Endothelial cell (in vitro differentiated cells): ENCODE data around the gene LMX1A. TPM values are rescaled to one million over a fixed set of nuclear protein-coding genes. Genes with fewer than 3 reads are reported as not detected.

Experiments
- DNase-seq: peaks from one replicate; pipeline ENCODE4 v3.0.0; 2021; ENCODE audit warnings: low spot score
- H3K27ac Mint-ChIP-seq: one replicate; pipeline ENCODE4 v1.8.0; 2021; ENCODE audit warnings: mixed read lengths, inconsistent platforms; ENCODE audit not compliant: unreplicated experiment
- H3K27me3 Mint-ChIP-seq: one replicate; pipeline ENCODE4 v1.8.0; 2021; ENCODE audit warnings: mild to moderate bottlenecking, moderate library complexity, mixed read lengths, inconsistent platforms; ENCODE audit not compliant: unreplicated experiment
- H3K36me3 Mint-ChIP-seq: one replicate; pipeline ENCODE4 v1.8.0; 2021; ENCODE audit warnings: mild to moderate bottlenecking, low read depth, mixed read lengths, inconsistent platforms; ENCODE audit not compliant: unreplicated experiment
- H3K4me1 Mint-ChIP-seq: one replicate; pipeline ENCODE4 v1.8.0; 2021; ENCODE audit warnings: mild to moderate bottlenecking, mixed read lengths, inconsistent platforms; ENCODE audit not compliant: unreplicated experiment
- H3K4me3 Mint-ChIP-seq: one replicate; pipeline ENCODE4 v1.8.0; 2021; ENCODE audit warnings: mild to moderate bottlenecking, mixed read lengths, inconsistent platforms; ENCODE audit not compliant: unreplicated experiment
- H3K9me3 Mint-ChIP-seq: one replicate; pipeline ENCODE4 v1.8.0; 2021; ENCODE audit warnings: mixed read lengths, inconsistent platforms; ENCODE audit not compliant: unreplicated experiment
- total RNA-seq: library from RNA; stranded (reverse); fragmentation: NEBNext Ultra II Directional; extraction: Animal tissue kit (Norgen Biotek cat#: 25700); gene quantifications from one replicate; pipeline ENCODE4 v1.2.1, GENCODE V29; 2021; ENCODE audit not compliant: unreplicated experiment
- TF ChIP-seq, protein P1 (sequence below): fragments of 200-600 bp; sonication (generic); IDR thresholded peaks from one replicate; pipeline ENCODE4 v1.5.0; 2021; ENCODE audit warnings: antibody characterized with exemption; ENCODE audit not compliant: unreplicated experiment

The LMX1A gene
- total RNA-seq, 1 donor from 2014 or later = not detected

DNA sequence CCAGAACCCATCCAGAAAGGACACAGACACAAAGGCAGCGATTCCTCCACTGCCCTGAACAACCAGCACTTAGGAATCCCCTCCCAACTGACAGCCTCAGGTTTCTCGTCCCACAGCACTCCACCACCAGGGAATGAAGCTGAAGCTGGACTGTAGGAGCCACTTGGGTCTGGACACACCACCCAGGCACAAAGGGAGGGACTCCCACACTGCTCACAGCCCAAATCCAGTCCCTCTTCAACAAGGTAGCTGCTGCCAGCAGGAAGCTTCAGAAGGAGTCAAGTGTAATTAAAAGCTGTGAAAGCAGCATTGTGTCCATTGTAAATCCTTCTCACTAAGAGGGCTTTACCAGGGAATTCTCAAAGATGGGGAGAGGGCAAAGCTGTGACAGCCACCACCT lies 29.0 kb downstream of the LMX1A start:
- Mint-ChIP-seq H3K9me3 (no peaks in the 10 kb centered on the region), H3K27me3 (peaks cover 4% of the 10 kb centered on the region), H3K4me1 (peaks cover 29% of the 10 kb centered on the region), H3K4me3 (no peak overlapping the region), H3K36me3 (no peaks in the 10 kb centered on the region), H3K27ac (no peak overlapping the region)
- DNase-seq = no peak
- TF ChIP-seq, protein P1, sequence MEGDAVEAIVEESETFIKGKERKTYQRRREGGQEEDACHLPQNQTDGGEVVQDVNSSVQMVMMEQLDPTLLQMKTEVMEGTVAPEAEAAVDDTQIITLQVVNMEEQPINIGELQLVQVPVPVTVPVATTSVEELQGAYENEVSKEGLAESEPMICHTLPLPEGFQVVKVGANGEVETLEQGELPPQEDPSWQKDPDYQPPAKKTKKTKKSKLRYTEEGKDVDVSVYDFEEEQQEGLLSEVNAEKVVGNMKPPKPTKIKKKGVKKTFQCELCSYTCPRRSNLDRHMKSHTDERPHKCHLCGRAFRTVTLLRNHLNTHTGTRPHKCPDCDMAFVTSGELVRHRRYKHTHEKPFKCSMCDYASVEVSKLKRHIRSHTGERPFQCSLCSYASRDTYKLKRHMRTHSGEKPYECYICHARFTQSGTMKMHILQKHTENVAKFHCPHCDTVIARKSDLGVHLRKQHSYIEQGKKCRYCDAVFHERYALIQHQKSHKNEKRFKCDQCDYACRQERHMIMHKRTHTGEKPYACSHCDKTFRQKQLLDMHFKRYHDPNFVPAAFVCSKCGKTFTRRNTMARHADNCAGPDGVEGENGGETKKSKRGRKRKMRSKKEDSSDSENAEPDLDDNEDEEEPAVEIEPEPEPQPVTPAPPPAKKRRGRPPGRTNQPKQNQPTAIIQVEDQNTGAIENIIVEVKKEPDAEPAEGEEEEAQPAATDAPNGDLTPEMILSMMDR = no peak

DNA sequence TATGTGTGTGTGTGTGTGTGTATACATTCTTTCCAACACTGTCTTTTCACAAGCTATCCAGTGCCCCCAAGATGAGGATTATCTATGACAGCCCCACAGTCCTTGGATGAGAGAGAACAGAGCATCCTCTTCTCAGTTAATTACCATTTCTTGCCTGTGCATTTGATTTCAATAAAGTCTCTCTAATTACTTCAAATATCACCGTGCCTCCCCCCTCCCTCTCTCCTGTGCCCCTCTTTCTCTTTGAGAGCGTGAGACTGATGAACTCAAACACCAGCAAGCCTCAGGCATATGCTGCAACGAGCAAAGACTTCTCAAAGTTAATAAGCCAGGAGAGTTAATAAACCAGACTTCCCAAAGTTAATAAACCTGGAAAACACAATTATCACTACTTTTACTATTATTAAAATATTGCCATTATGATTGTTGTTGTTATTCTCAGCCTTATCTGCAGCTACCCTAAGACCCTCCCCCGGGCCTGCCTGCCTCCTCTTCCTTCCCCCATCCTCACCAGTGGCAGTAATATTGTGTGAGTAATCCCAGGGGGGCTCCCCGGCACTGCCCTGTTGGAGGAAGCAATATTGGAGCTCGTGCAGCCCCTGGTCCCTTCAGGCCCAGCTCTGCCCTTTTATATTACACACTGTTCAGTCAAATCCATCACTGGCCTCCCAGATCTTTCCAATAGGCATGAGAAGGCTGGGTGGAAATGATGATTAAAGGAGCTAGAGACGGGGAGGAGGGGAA lies 30.9 kb downstream of the LMX1A start:
- Mint-ChIP-seq H3K27me3 (peaks cover 4% of the 10 kb centered on the region), H3K4me3 (no peak overlapping the region), H3K27ac (no peak overlapping the region), H3K4me1 (peaks cover 29% of the 10 kb centered on the region), H3K9me3 (no peaks in the 10 kb centered on the region), H3K36me3 (no peaks in the 10 kb centered on the region)
- TF ChIP-seq, protein P1 = no peak
- no peak for DNase-seq

DNA sequence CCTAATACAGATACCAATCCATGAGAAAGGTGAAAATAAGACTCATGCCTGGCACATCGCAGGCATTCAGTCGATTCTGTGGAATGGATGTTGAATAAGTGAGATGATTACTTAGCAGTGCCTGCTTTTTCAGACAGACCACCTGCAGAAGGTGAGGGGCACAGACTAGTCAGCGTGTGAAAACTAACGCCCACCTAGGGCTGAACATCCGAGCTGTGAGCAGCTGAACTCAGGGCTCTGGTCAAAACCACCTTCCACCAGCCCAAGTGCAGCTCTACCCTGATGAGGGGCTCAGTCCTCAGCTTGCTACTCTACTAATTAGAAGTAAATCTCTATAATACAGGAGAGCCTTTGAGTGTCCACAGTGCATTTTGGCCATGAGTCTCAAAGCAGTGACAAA lies 32.5 kb downstream of the LMX1A start:
- H3K4me3 Mint-ChIP-seq = no peak overlapping the region
- H3K27ac Mint-ChIP-seq = no peak overlapping the region
- H3K27me3 Mint-ChIP-seq = peaks cover 4% of the 10 kb centered on the region
- TF ChIP-seq, protein P1 = no peak
- no peak for DNase-seq
- H3K36me3 Mint-ChIP-seq = no peaks in the 10 kb centered on the region
- H3K4me1 Mint-ChIP-seq = peaks cover 29% of the 10 kb centered on the region
- H3K9me3 Mint-ChIP-seq = no peaks in the 10 kb centered on the region

DNA sequence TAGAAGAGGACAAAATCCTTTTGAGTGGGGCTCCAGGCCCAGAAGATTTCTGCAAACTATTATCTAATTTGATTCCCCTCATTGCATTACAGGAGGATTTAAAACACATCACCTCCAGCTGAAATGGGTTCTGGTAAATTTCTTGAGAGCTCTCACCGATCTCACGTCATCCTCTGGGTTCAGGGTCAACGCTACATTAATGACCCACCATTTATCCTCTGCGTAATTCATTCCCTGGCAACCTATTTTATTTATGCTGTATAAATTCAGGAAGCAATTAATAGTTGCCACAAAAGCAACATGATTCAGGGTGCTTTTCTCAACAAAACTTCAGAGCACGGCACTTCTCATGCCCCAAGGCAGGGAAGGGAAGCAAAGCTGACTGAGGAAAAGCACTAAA lies 38.9 kb downstream of the LMX1A start:
- Mint-ChIP-seq H3K4me1 (no peaks in the 10 kb centered on the region), H3K27ac (no peak overlapping the region), H3K27me3 (no peaks in the 10 kb centered on the region), H3K4me3 (no peak overlapping the region), H3K36me3 (no peaks in the 10 kb centered on the region), H3K9me3 (no peaks in the 10 kb centered on the region)
- TF ChIP-seq, protein P1 = no peak
- DNase-seq = no peak

DNA sequence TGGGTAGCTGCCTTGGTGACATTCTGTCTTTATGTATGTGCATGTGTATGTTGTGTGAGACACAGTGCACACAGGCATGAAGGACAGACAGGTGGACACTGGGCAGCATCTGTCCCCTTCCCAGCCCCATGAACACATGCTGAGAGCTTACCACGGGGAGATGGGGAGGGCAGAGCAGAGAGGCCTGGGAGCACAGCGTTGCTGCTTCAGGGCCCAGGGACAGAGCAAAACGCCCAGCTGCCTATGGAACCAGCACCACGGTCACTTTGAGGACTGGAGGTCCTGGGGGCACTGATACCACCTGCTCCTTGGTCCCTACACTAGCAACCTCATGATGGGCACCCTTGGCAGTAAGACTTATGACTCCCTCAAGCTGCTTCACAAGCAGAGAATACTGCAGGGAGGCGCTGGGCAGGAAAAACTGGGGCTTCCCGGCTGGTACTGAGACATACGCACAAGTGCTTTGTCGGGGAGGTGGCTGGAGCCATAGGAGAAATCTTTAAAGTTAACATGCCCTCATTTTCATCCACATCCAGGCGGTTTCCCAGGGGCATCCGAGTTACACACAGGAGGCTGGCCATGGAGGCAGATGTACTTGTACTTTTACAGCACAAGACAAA lies 40.3 kb downstream of the LMX1A start:
- Mint-ChIP-seq H3K27me3 (no peaks in the 10 kb centered on the region), H3K36me3 (no peaks in the 10 kb centered on the region), H3K9me3 (no peaks in the 10 kb centered on the region), H3K4me1 (no peaks in the 10 kb centered on the region), H3K27ac (no peak overlapping the region), H3K4me3 (no peak overlapping the region)
- TF ChIP-seq, protein P1 = no peak
- no peak for DNase-seq
